ENCODE data around the gene PACSIN2.
"Not testable (repeated sequence)": the region's sequence is repeated elsewhere in the genome, so short reads cannot be mapped to it uniquely, and the experiment has no call there.

Gene PACSIN2

DNA sequence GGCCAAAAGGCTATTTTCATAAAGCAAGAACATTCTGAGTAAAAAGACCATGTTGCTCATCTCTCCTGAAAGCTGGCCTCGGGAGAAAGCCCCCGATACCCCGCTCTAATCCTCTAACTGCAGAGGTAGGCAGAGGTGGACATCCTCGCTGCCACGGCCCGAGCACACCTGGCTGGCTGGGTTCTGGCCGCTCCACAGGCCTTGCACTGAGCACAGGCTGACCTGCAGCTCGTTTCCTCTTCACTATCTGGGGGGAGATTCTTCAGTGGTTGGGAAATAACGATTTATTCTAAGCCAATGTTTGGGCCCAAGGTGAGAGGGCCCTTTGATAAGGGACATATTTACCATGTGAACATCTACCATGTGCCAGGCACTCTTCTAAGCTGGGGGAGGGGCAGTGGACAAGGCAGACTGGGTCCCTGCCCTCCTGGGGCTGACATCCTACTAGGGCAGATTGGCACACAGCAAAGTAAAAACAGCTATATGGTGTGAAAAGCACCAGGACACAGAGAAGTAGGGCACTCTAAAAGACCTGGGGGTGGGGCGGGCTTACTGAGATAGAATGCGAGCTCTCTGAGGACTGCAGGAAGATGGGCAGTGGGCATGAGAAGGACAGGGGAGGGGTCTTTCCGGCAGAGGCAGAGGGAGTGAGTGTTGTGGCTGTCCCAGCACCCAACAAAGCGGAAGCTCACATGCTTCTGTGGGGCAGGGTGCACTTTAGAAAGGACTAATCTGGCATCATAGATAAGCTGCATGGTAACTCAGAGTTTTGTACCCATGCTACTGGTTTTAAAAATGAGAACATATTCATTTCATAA lies 92.4 kb downstream of the PACSIN2 start:
- no peak for DNase-seq

- DNase-seq = no peak
Measured at GRCh38 chr22:42920101-42920820, 94.7 kb downstream of the PACSIN2 start.

DNA sequence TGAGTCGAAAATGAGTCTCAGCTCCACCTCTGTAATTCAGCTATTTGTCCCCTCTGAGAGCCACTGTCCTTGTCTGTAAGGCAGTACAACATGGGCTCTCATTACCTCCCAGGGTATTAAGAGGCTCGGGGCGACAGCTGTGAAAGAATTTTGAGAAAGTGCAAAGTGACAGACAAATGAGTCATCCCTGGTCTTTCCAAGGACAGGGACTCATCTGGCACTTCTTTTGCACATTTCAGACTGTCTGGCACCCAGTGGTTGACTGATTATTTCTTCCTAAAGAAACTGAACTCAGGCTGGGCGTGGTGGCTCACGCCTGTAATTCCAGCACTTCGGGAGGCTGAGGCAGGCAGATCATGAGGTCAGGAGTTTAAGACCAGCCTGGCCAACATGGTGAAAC lies 95.8 kb downstream of the PACSIN2 start:
- DNase-seq = no peak

DNA sequence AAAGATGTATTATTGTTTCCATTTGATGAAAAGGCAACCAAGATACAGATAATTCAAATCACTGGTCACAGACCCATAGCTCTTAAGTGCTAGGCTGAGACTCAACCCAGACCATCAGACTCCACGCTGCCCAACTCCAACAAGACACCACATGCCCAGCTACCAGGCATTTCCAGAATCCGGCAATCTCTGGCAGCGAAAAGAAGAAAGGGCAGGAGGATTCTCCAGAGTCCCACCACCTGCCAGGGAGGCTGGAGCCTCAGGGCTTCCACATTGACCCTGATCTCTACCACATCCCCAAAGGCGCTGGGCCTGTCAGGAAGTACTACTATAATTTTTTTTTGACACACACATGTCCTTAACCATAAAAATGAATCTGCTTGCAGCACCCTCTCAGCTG lies 96.4 kb downstream of the PACSIN2 start:
- DNase-seq = no peak

DNA sequence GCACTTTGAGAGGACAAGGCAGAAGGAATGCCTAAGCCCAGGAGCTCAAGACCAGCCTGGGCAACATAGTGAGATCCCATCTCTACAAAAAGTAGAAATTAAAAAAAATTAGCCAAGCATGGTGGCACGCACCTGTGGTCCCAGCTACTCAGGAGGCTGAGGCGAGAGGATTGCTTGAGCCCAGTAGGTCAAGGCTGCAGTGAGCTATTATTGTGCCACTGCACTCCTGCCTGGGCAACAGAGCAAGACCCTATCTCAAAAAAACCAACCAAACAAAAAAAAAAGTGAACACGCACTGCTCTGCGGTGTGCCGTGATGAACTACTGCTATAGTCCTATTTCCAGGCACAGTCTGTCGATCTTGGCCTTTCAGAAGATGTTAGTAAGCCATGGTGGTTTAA lies 97.6 kb downstream of the PACSIN2 start:
- DNase-seq = not testable (repeated sequence)

DNA sequence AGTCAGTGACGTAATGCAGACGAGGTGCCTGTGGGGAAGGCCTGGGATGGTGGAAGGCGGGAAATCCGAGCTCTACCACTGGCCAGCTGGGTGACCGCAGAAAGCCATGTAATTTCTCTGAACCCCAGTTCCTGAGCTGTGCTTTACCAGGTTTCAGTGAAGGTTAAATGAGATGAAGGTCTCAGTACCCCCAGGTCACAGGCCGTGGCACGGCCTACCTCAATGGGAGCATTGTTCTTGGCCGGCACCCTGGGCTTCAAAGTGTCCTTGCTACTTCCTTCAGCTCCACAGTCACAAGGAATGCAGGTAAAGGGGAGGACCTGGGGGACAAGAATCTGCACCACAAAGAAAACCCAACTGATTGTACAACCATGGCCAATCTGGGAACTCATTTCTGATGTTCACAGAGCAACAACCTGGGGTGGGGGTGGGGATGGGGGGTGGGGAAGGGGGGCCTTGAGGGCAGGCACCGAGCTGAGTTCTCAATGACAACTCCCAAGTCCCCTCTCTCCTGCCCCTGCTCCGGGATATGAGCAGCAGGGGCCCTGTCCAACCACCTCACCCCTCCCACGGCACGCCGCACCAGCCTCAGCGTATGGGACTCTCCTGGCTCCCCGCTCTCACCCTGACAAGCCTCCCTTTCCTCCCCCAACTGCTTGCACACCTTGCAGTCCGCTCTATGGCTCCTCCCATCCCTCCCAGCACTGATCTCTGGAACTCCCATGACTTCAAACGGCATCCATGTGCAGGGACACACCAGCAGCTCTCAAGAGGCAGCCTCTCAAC lies 98.8 kb downstream of the PACSIN2 start:
- DNase-seq = no peak

DNA sequence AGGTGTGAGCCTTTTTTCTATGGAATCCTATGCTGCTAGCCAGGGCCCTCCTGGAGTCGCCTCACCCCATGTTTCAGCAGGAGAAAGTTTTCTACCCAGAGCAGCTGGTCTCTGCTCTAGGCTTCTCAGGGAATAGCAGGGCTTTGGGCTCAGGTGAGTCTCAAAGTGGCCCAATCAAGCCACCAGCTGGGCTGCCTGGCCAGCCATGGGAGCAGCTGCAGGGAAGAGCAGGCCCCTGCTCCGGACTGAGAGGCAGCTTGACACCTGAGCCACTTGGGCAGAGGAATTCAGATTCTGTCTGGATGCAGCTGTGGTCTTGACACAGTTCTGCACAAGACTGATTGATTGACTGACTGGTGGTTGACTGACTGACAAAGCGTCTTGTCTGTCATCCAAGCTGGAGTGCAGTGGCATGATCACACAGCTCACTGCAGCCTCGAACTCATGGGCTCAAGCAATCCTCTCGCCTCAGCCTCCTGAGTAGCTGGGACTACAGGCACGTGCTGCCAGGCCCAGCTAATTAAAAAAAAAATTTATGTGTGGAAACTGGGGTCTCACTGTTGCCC lies 100.4 kb downstream of the PACSIN2 start:
- DNase-seq = no peak

GRCh38 chr22:42913874-42914510 lies 101.0 kb downstream of the PACSIN2 start:
- DNase-seq = no peak

- no peak for DNase-seq
Measured at GRCh38 chr22:42912059-42912458, 102.9 kb downstream of the PACSIN2 start.

DNA sequence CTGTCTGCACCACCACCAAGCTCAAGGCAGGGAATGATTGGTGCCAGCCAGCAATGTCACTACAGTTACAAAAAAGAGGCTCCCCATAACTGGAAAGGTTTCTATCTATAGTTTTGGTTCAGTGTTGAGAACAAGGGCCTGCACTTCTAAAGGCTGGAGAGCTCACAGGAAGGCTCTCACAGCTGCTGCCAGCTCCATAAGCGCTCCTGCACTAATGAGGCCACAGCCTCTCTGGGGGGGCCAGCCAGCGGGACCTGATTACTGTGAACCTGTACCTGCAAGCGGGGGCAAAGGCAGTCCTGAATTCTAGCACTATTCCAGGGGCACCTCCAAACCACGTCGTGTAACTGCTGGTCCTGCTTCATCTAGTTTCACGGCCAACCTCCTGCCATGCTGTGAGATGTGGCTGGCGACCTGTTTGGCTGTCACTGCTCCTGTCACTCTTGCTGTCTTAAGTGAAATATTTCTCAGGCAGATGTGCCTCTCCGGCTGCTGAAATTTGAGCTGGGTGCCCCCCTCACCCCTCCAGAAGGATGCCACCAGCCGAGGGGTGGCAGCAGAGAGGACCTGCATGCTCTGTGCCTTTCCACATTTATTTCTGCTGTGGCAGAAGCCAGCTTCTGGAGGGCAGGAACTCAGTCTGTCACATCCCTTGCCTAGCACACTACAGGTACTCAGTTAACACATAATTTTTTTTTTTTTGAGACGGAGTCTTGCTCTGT lies 104.6 kb downstream of the PACSIN2 start:
- no peak for DNase-seq

DNA sequence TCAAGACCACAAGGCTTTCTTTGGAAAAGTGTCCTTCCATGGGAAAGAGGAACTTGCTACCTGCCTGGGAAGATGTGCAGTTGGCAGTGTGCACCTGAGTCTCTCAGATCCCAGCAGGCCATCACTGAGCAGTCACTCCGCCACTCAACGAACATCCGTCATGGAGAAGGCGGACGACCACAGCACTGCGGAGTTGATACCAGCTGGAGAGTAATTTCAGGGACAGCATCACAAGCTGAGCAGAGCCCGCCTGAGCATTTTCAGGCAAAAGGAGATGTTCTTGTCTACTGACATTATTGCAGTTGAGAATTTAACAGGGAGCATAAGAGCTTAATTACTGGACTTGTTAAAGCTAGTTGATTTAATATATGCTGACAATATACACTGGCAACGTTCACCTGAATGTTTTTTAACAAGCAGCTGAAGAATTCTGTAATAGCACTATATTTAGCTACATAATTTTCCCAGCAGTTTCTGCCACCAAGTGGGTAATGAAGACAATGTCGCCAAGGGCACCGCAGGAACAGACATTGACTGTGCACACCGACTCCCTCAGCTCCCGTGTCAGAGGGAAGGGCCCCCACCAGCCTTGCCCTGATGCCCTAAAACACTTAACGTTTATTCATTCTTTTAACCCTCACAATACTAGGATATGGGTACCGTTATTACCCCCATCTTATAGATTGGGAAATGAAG lies 105.4 kb downstream of the PACSIN2 start:
- no peak for DNase-seq

- DNase-seq = no peak
Measured at GRCh38 chr22:42908374-42908746, 106.6 kb downstream of the PACSIN2 start.

GRCh38 chr22:42907404-42908373 lies 107.3 kb downstream of the PACSIN2 start:
- no peak for DNase-seq

GRCh38 chr22:42906605-42907348 lies 108.2 kb downstream of the PACSIN2 start:
- no peak for DNase-seq

GRCh38 chr22:42905702-42906183 lies 109.2 kb downstream of the PACSIN2 start:
- no peak for DNase-seq

DNA sequence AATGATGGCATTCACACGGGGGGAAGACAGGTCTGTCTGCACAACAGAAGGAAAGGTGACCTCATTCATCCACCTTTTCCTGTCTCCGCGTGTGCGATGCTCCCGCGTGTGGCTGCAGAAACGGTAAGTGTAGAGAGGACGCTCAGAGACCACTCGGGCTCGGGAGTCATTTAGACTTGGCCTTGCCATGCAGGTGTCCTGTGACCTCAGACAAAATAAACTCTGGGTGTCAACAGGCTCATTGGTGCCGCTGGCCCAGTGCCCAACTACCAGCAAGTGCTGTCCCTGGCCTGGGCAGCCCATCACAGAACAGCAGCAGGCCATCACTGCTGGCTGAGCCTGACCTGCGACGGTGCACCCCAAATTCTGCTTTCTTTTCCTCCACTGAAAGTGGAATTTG lies 109.7 kb downstream of the PACSIN2 start:
- no peak for DNase-seq

- DNase-seq = no peak
Measured at GRCh38 chr22:42904050-42904449, 110.9 kb downstream of the PACSIN2 start.

DNA sequence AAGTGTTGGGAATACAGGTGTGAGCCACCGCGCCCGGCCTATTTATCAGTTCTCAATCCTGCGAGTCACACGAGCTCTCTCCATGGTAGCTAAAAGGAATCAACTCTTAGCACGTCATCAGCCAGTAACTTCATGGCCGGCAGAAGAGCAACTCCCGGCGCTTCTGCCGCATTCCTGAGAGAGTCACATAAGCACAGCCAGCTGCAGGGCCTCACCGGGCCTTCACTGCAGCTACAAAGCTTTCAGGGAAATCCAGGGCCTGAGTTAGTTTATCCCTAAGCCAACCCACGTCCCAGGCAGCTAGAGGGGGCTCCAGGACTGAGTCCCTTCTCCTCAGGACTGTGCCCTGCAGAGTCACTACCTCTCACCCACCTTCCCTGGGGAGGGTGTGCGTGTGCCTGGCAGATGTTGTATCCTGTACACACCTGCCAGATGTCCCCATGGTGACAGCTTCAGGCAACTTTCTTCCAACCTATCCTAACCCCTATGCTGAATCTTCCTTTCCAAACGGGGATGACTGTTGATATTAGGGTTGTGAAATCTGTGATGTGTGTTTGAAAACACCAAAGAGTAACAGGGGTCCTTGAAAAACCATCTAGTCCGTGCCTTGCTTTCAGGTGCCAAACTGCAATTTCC lies 112.0 kb downstream of the PACSIN2 start:
- no peak for DNase-seq

Measured in activated CD4-positive, alpha-beta T cell treated with anti-CD3 and anti-CD28 coated beads for 1 hour (primary cell).